Renal pelvis (tissue), 12 donors: Measurements from ENCODE around the gene C1QTNF1. TPM values are rescaled to one million over a fixed set of nuclear protein-coding genes. Genes with fewer than 3 reads are reported as not detected.
A peak's percentile ranks its signal among the peaks of the same experiment; 100 is the strongest.

Source experiments
- DNase-seq: peaks from one replicate; pipeline ENCODE4 v3.0.0-alpha.2; 2013
- long read RNA-seq, 16 experiments: transcript quantifications; one replicate each; lab custom pipeline, GENCODE V29; 2026
- polyA plus RNA-seq, 3 donors: library from polyadenylated mRNA; unstranded; fragments of 120-200 nt; gene quantifications; one replicate each; pipeline ENCODE4 v1.2.1, GENCODE V29; 2013; ENCODE audit not compliant: insufficient read length in 3 of 3

C1QTNF1 gene, protein sequence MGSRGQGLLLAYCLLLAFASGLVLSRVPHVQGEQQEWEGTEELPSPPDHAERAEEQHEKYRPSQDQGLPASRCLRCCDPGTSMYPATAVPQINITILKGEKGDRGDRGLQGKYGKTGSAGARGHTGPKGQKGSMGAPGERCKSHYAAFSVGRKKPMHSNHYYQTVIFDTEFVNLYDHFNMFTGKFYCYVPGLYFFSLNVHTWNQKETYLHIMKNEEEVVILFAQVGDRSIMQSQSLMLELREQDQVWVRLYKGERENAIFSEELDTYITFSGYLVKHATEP
- polyA plus RNA-seq = 1 to 10 TPM; 2.1 to 2.9 (median 2.2) TPM
- long read RNA-seq, donor 1, partial matches to known transcripts = 0 of 1 reads
- long read RNA-seq, donor 1, other reads (novel, unspliced or antisense) = 0 of 1 reads
- long read RNA-seq, donor 2 = 0 reads
- long read RNA-seq, donor 3 = 0 reads
- long read RNA-seq, donor 4, partial matches to known transcripts = 0 of 1 reads
- long read RNA-seq, donor 4, other reads (novel, unspliced or antisense) = 0 of 1 reads
- long read RNA-seq, donor 5 = 0 reads
- long read RNA-seq, donor 6, partial matches to known transcripts = 0 of 1 reads
- long read RNA-seq, donor 6, other reads (novel, unspliced or antisense) = 0 of 1 reads
- long read RNA-seq, donor 7 = 0 reads
- long read RNA-seq, donor 8, partial matches to known transcripts = 0 of 2 reads
- long read RNA-seq, donor 8, other reads (novel, unspliced or antisense) = 0 of 2 reads
- long read RNA-seq, donor 9 = 0 reads
- long read RNA-seq, donor 10 = 0 reads
- long read RNA-seq, donor 11 = 0 reads
- long read RNA-seq, donor 12, partial matches to known transcripts = 0 of 2 reads
- long read RNA-seq, donor 12, other reads (novel, unspliced or antisense) = 0 of 2 reads
- long read RNA-seq, donor 13 = 0 reads
- long read RNA-seq, donor 14 = 0 reads
- long read RNA-seq, donor 15 = 0 reads
- long read RNA-seq, donor 16 = 0 reads

DNA sequence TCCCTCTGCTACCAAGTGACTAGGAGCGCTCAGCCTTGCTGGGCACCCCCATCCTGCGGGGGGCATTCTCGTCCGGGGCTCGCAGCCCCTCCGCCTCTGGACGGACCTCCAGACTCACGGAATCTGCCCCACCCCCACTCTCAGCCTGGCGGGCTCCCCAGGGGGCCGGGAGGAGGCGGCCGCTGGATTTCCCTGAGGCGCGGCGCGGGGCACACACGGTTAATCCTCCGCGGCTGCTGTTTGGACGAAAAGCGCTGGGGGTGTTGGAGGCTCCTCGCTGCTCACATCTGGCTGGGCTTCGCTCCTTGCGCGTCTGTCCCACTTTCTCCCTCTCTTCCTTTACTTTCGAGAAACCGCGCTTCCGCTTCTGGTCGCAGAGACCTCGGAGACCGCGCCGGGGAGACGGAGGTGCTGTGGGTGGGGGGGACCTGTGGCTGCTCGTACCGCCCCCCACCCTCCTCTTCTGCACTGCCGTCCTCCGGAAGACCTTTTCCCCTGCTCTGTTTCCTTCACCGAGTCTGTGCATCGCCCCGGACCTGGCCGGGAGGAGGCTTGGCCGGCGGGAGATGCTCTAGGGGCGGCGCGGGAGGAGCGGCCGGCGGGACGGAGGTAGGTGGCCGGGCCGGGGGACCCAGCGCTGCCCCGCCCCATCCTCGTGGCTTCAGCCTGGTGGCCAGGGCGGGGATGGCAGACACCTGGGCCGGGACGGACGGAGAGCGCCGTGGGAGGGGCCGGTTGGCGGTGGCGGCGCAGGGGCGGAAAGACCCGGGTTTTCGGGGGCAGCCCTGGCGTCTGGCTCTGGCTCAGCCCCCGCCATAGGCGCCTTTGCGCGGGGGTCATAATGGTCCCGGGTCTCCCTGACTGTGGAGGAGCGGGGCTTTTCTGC lies at the start of gene C1QTNF1:
TSS of gene C1QTNF1 (plus strand) at position 284 of the 886 bp plus-strand sequence. CDS start 19,800 bp downstream, outside the sequence.
- no peak for DNase-seq

DNA sequence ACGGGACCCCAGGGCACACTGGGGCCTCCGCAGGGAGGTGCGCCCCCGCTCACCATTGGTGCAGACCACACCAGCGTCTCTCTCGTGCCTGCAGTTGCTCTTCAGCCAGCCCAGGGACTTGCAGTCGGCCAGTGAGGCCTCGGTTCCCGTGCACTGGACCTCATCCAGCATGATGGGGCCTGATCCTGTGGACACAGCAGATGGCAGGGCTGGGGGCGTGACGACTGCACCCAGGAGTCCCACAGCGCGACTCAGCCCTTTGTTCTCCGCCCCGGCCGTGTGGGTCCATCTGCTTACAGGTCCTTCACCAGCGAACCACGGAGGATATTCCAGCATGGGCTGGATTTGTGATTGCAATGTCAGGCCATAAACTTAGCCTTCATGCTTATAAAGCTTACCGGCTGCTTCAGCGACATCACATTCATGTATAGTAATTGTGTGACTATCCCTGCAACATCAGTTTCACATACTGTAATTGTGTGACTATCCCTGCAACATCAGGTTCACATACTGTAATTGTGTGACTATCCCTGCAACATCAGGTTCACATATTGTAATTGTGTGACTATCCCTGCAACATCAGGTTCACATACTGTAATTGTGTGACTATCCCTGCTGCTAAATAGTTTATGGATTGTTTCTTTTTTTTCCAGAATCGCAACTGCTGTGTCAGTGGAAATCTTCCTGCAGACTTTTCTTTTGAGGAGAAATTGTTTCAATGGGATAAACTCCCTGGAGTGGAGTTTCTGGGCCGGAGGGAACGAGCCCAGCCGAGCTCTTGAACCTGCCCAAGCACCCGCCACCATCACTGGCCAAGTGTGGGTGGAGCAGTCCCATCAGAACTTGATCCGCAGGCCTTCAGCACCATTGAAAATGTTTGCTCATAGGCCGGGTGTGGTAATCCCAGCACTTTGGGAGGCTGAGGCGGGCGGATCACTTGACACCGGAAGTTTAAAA lies 49.1 kb upstream of the C1QTNF1 start:
- DNase-seq = peak; percentile 64

DNA sequence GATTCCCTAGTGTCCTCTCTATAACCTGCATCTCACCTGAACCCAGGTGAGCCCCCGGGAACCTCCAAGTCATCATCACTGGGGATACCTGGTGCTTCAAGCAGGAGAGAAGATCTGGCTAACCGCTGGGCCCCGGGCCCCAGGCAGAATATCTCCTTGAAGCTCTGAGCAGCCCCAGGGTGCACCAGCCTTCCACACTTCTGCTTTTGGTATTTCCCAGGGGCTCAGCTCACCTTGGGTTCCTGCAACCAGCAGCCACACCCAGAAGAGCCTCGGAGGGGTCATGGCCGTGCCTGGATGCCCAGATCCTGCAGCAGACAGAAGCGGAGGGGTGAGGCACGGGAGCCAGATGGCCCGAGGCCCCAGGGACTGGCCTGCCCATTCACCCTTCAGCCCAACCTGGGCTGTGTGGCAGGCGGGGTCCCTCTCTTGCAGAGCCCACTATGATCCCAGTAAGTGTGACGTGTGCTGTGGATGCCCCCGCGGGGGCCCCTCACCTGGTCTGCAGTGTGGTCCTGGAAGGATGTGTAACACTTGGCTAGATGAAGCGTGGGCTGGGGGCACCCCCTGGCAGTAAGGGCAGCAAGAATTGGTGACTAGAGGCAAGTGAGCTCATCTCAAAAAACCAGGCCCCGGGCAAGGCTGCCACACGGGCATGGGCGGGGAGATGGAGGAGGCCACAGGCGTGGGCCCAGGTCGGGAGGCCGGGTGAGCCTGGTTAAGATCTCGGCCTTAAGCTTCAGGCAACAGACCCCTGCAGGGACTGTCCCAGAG lies 46.9 kb upstream of the C1QTNF1 start:
- no peak for DNase-seq

DNA sequence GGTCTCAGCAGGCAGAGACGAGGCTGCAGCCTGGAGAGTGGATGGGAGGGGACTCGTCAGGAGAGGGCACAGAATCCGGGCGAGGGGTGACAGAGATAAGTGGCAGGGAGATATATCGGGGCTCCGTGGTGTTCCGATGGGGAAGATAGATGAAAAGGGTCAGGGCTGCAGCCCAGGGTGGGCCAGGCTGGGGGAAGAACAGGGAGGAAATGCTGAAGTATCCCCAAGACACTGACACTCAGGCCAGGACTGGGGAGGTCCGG lies 46.4 kb upstream of the C1QTNF1 start:
- no peak for DNase-seq

DNA sequence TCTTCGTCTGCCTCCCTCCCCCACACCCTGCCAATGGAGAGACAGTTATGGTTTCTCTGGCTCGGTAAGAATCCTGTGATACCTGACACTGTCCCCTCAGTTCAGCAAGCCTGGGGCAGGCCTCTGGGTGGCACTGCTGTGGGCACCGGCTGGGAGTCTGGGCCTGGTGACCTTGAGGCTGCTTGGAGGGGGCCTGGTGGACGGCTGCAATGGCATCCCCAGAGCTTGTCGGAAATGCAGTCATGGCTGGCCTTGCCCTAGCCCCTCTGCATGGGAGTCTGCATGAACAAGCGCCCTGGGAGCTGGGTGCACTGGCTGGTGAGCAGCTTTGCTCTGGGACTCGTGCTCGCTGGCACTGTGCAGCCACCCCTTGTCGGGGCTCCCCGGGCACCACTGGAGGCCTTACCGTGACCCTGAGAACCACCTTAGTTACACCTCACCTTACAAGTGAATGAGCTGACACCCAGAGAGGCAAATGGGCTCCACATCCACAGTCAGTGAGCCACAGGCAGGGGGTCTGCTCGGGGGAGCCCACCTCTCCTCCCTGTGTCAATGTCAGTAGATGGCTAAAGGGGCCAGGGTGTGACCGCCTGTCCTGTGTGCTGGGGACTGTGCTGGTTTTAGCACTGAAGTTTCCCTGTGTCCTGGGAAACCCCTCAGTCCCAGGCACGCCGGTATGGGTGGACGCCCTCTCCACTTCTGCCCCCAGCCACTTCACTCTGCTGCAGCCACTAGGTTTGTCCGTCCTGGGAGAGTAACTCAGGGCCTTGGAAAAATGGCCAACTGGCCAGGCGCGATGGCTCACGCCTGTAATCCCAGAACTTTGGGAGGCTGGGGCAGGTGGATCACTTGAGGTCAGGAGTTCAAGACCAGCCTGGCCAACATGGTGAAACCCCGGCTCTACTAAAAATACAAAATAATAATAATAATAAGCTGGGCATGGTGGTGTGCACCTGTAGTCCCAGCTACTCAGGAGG lies 45.7 kb upstream of the C1QTNF1 start:
- DNase-seq = no peak

DNA sequence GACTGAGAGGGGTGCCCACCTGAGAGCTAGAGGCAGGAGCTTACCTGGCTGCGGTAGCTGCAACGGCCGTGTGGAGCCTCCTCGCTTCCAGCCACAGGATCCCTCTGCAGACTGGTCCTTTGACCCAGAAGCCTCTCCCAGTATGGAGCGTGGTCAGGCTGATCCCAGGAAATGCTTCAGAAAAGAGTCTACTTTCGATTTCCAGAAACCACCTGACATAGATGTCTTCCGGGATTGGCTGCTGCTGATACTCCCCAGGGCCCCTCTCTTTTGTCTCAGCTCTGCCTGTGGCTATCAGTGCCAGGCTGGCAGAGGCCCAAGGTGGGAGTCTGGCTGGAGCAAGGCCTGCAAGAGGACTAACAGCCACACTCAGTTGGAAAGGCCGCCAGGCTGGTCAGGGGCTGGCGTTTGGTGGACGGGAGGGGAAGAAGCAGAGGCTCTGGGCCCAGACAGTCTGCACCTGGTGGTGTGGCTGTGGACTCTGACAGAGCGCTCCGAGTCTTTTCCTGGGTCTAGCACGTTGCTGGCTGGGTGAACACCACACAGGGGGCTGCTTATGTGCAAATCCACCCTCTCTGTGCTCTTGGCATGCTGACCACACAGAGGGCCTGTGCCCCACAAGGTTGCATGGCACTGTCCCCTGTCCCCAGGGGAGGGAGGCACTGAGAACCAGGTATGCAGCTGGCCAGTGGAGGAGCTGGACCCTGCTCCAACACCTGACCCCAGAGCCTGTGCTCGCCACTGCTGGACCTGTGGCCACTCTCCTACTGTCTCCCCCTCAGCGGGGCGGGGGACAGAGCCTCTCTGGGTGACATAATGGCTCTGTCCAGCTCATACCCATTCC lies 44.0 kb upstream of the C1QTNF1 start, which contains the start of gene LGALS3BP:
TSS of gene LGALS3BP (minus strand) at position 144 of the 844 bp plus-strand sequence. CDS start 2,732 bp downstream, outside the sequence.
- peak; percentile 67 for DNase-seq

DNA sequence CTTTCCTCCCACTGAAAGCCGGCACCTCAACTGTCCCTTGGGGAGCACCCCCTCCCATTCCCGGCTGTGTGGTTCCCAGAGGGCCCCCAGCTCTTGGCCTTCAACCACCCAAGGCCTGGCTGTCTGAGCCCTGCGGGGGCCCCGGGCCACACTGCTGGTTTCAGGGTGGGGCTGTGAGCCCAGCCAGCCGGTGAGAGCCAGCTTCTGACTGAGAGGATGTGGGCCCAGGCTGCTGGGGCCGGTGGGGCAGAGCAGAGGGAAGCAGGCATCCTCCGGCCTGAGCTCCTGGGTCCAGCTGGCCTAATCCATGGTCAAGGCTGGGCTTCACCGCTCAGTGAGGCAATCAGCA lies 43.4 kb upstream of the C1QTNF1 start:
- DNase-seq = no peak

DNA sequence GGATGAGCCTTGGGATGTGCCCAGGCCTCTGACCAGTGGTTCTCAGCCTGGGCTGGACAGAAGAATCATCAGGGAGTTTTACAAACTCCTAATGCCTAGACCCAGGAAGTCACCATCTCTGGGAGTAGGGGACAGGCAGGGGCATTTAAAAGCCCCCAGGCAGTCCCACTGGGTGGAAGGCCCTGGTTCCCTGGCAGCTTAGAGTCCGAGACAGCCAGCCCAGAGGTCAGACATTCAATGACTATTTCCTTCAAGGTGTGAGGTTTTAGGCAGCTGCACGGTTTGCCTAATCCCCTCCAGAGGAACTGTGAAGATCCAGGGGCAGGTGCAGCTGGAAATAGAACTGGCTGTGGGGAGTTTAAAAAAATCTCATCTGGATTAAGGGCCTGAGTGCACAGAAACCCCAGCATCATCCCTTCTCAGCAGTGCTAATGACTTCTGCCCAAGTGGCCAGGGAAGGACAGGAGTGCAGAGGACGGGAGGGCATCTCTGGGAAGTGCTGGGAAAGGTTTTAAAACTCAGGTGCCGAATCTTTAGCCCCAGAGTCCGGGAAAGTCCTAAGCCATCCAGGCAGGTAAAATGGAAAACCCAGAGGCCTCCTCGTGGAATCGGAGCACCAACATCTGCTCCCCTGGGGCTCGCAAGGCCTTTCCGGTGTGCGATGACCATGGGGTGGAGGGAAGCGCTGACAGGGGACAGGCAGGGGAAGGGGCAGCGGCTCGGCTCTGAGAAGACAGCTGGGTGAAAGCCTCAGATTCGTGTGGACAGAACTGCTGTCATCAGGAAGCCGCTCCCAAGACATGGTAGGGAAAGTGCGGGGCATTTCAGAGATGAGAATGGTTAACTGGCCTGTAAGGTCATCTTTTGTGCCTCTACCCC lies 42.7 kb upstream of the C1QTNF1 start:
- DNase-seq = no peak

DNA sequence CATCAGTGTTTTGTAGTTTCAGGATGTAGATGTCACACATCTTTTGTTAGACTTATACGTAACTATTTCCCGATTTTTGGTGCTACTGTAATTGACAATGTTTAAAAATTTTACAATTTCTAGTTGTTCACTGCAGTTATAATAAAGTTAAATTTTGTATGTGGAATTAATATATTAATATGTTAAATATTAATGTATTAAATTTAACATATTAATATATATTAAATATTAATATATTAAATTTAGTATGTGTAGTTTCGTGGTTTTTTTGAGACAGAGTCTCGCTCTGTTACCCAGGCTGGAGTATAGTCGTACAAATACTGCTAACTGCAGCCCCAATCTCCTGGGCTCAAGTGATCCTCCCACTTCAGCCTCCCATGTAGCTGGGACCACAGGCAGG lies 38.6 kb upstream of the C1QTNF1 start:
- DNase-seq = no peak

DNA sequence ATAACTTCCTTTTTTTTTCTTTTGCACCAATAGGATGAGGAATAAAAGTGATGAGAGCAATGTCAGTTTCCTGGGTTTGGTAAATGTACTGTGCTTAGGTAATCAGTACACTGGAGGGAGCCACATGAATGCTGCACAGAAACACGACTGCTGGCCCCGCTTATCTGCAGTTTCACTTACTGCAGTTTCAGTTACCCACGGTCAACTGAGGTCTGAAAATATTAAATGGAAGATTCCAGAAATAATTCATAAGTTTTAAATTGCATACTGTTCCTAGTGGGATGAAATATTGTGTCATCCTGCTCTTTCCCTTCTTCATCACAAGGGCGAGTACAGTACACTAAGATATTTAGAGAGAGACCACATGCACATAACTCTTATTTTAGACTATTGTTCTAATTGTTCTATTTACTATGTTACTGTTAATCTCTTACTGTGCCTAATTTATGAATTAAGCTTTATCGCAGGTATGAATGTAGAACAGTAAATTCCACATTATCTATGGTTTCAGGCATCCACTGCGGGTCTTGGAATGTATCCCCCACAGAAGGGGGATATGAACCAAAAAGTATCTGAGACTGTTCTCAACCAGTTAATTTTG lies 37.8 kb upstream of the C1QTNF1 start:
- no peak for DNase-seq

DNA sequence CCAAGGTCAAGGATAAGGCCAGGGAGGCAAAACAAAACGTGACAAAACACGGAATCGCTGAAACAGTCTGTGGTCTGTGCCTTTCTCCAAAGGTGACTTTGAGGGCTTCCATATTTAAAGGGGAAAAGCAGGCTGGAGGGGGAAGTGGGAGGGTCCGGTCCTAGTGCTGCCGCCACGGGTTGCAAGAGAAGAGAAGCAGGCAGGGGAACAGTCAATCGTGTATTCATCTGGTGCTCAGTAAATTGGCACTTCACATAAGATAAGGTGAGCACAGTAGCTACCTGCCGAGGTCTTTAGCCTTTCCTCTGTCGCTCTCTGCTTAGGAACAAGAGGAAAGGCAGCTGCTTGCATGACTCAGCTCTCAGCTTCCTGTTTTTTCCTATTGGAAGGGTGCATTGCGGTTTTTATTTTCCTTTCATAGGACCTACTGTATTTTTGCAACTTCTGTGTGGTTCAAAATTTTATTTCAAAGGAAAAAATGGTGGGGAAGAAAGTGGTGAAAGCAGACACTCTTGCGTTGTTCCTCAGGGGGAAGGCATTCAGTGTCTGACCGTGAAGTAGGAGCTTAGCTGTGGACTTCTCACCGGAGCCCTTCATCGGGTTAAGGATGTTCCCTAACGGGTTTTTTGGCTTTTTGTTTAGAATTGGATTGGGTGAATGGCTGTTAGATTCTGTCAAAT lies 37.2 kb upstream of the C1QTNF1 start:
- no peak for DNase-seq

DNA sequence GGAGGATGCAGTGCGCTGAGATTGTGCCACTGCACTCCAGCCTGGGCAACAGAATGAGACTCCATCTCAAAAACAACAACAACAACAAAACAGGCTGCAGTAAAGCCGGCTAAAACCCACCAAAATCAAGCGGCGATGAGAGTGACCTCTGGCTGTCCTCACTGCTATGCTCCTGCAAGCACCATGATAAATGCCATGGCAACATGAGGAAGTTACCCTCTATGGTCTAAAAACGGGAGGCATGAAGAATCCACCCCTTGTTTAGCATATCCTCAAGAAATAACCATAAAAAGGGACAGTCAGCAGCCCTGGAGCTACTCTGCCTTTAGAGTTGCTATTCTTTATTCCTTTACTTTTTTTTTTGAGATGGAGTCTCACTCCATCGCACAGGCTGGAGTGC lies 35.8 kb upstream of the C1QTNF1 start:
- DNase-seq = no peak

DNA sequence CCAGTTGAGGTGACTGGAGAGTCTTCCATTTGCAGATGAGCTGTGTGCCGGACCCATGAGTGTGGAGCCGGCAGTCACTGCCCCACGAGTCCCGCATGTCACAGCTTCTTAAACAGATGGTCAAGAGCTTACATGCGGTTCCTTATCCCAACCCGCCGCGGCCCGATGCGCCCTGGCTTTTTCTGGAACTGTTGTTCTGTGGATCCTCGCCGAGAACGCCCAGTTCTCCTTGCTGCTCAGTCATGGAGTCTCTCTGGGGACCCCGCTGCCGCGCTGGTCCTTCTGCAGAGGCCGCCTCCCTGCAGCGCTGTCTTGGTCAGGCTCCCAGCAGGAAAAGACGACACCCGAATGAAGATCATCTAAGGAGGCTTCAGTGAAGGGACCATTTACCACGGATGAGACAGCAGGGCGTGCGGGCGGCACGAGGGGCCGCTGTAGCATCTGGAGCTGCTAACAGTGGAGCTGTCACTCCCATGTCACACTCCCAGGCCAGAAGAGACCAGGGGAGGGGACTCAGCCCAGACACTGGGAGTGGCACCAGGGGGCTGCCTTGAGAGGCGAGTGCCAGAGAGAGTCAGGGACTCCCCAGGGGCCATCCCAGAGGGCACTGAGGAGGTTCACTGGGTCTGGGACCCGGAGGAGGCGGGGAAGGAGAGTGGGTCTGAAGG lies 33.5 kb upstream of the C1QTNF1 start:
- DNase-seq = no peak

DNA sequence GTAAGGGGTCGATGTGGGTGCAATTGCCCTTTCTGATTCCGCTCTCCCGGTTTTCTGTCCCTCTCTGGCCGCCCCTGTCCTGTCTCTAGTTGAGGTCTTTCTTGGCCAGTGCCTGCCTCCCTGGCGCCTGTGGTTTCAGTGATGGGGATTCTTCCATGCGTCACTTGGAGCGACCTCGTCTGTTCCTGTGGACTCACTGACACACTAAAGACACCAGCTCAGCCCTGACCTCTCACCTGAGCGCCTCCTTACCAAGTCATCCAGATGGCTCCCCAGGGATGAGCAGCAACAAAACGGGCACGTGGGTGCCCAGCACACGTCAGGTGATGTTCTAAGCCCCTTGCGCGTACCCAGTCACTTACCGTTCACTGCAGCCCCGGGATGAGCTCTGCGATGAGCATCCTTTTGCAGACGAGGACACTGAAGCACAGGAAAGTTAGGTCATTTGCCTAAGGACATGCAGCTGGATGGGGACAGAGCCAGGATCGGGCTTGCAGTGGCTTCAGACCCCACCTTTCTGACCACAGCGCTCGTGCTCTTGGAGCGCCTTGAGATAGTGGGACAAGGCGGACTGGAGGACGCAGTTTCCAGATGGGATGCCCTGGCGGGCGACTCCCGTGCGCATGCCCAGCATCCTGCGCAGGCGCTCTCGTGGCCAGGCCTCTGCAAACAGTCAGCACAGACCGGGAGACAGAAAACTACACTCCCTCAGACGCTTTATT lies 32.8 kb upstream of the C1QTNF1 start:
- no peak for DNase-seq
